Peyer's patch (tissue), 4 donors: ENCODE measurements around the gene DSG2.

Experiments
- POLR2A ChIP-seq, 2 donors: fragments of 450-650 bp; IDR thresholded peaks; one replicate each; pipeline ENCODE4 v1.5.1; 2017; ENCODE audit warnings: antibody characterized with exemption in 2 of 2, mild to moderate bottlenecking in 2 of 2, moderate library complexity in 2 of 2
- TF ChIP-seq, protein P1 (sequence below), 6 experiments: fragments of 450-650 bp in 4 of 6; fragments of 200-600 bp in 2 of 6; sonication (generic) in 1 of 6; IDR thresholded peaks; one replicate each; pipeline ENCODE4 v1.5.1; 2017 to 2019; ENCODE audit warnings: antibody characterized with exemption in 6 of 6, mild to moderate bottlenecking in 3 of 6, moderate library complexity in 1 of 6

DNA sequence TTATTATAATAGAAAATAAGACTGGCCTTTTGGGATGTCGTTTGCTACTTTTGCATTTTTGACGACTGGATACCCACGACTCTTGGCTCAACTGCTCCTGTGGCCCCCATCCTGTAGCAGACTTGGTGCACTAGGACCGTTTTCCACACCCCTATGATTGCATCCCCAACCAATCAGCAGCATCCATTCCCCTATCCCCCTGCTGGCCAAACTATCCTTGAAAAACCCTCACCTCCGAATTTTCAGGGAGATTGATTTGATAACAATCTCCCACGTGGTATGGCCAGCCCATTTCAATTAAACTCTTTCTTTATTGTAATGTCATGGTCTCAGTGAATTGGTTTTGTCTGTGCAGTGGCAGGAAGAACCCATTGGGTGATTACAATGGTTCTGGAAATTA lies 55.8 kb downstream of the DSG2 start:
- TF ChIP-seq, protein P1, sequence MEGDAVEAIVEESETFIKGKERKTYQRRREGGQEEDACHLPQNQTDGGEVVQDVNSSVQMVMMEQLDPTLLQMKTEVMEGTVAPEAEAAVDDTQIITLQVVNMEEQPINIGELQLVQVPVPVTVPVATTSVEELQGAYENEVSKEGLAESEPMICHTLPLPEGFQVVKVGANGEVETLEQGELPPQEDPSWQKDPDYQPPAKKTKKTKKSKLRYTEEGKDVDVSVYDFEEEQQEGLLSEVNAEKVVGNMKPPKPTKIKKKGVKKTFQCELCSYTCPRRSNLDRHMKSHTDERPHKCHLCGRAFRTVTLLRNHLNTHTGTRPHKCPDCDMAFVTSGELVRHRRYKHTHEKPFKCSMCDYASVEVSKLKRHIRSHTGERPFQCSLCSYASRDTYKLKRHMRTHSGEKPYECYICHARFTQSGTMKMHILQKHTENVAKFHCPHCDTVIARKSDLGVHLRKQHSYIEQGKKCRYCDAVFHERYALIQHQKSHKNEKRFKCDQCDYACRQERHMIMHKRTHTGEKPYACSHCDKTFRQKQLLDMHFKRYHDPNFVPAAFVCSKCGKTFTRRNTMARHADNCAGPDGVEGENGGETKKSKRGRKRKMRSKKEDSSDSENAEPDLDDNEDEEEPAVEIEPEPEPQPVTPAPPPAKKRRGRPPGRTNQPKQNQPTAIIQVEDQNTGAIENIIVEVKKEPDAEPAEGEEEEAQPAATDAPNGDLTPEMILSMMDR (IDR thresholded peaks at IDR 0.05): no peak
- no peak for TF ChIP-seq POLR2A (IDR thresholded peaks at IDR 0.05)
